Measurements from ENCODE around the gene COL7A1. TPM values are rescaled to one million over a fixed set of nuclear protein-coding genes. Genes with fewer than 3 reads are reported as not detected.

The COL7A1 gene
- total RNA-seq, 2 experiments from 2014 or later = 0.40 to 1.4 TPM

Other genes starting within 250 kb of the COL7A1 start
- not detected for gene FBXW12, start 223.1 kb downstream of the COL7A1 start, total RNA-seq
- gene PLXNB1, start 165.2 kb downstream of the COL7A1 start, total RNA-seq = 1 to 10 TPM; 1.7 to 1.9 TPM
- gene CCDC51, start 155.2 kb downstream of the COL7A1 start, total RNA-seq = 10 to 100 TPM; 14.9 to 17.5 TPM
- 100 to 1,000 TPM; 240 to 241 TPM for gene TMA7, start 155.1 kb downstream of the COL7A1 start, total RNA-seq
- gene ATRIP, start 148.6 kb downstream of the COL7A1 start, total RNA-seq = 10 to 100 TPM; 13.4 to 15.2 TPM
- gene SHISA5, start 91.2 kb downstream of the COL7A1 start, total RNA-seq = 100 to 1,000 TPM; 336 to 337 TPM
- 10 to 100 TPM; 33.3 to 34.4 TPM for gene PFKFB4, start 38.5 kb downstream of the COL7A1 start, total RNA-seq
- gene UCN2, start 31.5 kb downstream of the COL7A1 start, total RNA-seq = not detected
- gene UQCRC1, start 14.3 kb upstream of the COL7A1 start, total RNA-seq = 100 to 1,000 TPM; 167 to 170 TPM
- gene TMEM89, start 26.4 kb upstream of the COL7A1 start, total RNA-seq = not detected
- 10 to 100 TPM; 55.4 to 56.0 TPM for gene SLC26A6, start 40.1 kb upstream of the COL7A1 start, total RNA-seq
- 1 to 10 TPM; 7.2 to 8.0 TPM for gene CELSR3, start 67.6 kb upstream of the COL7A1 start, total RNA-seq
- 10 to 100 TPM; 33.4 to 37.2 TPM for gene NCKIPSD, start 90.6 kb upstream of the COL7A1 start, total RNA-seq
- 10 to 100 TPM; 52.7 to 57.8 TPM for gene IP6K2, start 121.9 kb upstream of the COL7A1 start, total RNA-seq